Renal pelvis (tissue), 4 donors: Measurements from ENCODE around the gene DMRT2. TPM values are rescaled to one million over a fixed set of nuclear protein-coding genes. Genes with fewer than 3 reads are reported as not detected.

Source experiments
- DNase-seq: peaks from one replicate; pipeline ENCODE4 v3.0.0-alpha.2; 2013
- polyA plus RNA-seq, 3 donors: library from polyadenylated mRNA; unstranded; fragments of 120-200 nt; gene quantifications; one replicate each; pipeline ENCODE4 v1.2.1, GENCODE V29; 2013; ENCODE audit not compliant: insufficient read length in 3 of 3

The DMRT2 gene
- polyA plus RNA-seq, 3 donors: 2.0 to 3.5 (median 2.2) TPM

- no peak for DNase-seq
Observed at GRCh38 chr9:1087120-1087881, 37.1 kb downstream of the DMRT2 start.

DNA sequence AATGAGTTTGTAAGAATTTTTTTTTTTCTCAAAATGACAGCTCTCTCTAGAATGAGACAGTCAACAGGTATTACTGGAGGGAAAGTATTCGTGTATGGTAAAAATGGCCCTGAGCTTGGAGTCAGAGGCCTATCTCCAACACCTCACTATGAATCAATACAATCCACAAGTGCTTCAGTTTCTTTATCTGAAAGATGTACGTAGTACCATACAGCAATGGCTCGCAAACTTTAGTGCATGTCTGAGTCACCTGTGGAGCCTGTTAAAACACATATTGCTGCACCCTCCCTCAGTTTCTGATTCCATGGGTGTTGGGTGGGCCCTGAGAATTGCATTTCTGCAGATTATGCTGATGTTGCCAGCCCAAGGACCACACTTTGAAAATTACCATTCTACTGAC is 44.6 kb downstream of the DMRT2 start:
- no peak for DNase-seq

DNA sequence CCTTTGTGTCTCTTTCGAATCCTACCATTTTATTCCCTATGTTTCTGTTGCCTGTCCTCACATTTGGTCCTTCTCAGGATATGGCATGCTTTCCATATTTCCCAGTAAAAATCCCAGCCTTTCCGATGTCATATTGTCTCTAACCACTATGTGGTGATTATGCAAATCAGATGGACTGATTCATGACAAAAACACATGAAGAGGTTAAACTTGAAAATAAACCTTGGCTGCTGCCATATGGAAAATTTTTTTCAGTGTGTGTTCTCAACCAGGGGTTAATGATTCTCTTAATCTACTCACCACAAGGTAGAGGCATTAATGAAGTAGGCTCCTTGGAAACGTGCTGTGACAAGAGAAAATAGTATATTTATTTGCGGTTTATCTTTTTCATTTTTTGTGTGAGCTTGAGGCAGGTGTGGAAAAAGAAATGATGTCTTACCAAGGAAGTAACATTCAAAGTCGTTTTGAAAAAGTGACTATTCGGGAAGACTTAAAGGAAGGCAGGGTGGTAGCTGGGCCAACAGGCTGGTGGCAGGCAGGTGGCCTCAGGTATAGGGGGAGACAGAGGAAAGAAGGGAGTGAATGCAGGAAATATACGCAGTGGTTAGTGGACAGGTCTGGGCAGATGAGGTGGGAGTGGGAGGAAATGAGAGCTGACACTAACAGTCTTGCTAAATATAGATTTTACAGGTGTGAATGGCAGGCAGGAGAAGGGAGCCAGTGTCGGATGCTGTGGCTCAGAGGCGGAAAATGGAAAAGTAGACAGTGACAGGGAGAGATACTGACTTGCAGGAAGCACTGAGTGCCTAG is 46.2 kb downstream of the DMRT2 start:
- DNase-seq: no peak

GRCh38 chr9:1098551-1098950 is 48.4 kb downstream of the DMRT2 start:
- no peak for DNase-seq

GRCh38 chr9:1100201-1100600 is 50.0 kb downstream of the DMRT2 start:
- DNase-seq: no peak

DNA sequence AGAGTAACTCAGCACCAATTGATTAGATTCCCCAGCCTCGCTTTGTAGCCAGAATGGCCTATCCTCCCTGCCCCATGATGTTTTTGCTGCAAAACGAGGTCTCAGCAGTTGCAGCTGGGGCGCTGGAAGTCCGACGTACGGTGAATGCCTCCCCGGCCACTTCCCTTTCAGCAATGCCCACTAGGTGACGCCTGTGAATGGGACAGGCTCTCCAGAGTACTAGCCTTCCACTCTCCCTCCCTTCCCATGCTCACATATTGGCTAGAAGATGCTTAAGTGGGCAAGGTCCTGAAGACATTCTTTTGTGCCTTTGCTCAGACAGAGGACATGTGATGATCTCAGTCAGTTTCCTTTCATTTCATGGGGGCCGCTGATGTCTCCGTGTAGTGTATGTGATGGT is 50.8 kb downstream of the DMRT2 start:
- peak; percentile 58 for DNase-seq

DNA sequence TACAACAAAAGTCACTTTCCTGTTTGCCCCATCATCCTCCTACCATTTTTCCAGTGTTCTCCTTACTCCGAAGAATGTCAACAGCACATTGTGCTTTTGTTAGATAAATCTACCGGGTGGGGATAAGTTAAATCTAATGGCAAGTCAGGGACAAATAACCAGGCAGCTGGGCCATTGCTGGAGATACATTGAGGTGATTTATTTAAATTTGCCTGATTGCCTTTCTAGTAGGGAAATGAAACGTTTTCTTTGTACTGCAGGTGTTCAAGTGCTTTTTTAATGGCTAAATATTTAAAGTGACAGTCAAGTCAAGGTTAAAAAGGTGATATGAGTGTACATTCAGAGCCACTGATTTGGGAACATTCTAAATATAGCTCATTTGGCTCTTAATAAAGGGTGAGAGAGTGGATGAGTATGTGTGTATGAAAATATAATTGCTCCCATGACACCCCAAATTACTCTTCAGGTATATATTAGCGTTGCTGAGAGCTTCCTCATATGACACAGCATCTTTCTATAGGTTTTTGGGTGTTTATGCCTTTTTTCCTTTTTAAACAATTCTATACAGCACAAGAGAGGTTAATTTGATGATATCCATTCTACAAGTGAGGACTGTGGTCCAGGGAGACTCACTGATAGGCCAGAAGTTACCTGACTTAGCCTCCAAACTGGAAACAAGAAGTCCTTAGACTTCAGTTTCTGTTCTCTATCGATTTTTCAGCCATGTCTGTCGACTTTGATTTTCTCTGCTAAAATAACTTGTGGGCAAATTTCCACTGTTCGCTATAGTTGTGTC is 51.9 kb downstream of the DMRT2 start:
- DNase-seq: no peak

GRCh38 chr9:1102642-1102970 is 52.4 kb downstream of the DMRT2 start:
- no peak for DNase-seq

Other genes starting within 250 kb of the DMRT2 start
- under 1 TPM in 1 of 3 donors, not detected in 2; 0.04 TPM for gene DMRT1, start 208.7 kb upstream of the DMRT2 start, polyA plus RNA-seq
- 1 to 10 TPM; 1.2 to 2.6 (median 2.2) TPM for gene DMRT3, start 73.7 kb upstream of the DMRT2 start, polyA plus RNA-seq